Left ventricle myocardium inferior (tissue), 1 donor: Measurements from ENCODE around the gene NUDT13. TPM values are rescaled to one million over a fixed set of nuclear protein-coding genes. Genes with fewer than 3 reads are reported as not detected.
A peak's percentile ranks its signal among the peaks of the same experiment; 100 is the strongest.

ENCODE experiments used
- DNase-seq: peaks from one replicate; pipeline ENCODE4 v3.0.0-alpha.2; 2020
- H3K27ac ChIP-seq: fragments of 200-600 bp; replicated peaks from 2 replicates; pipeline ENCODE4 v1.8.0; 2021
- H3K27me3 ChIP-seq: fragments of 200-600 bp; 2 replicates; pipeline ENCODE4 v1.8.0; 2021; ENCODE audit warnings: low read depth
- H3K36me3 ChIP-seq: fragments of 200-600 bp; 2 replicates; pipeline ENCODE4 v1.8.0; 2021
- H3K4me1 ChIP-seq: fragments of 200-600 bp; 2 replicates; pipeline ENCODE4 v1.8.0; 2021
- H3K4me3 ChIP-seq: fragments of 200-600 bp; 2 replicates; pipeline ENCODE4 v1.8.0; 2021; ENCODE audit warnings: mild to moderate bottlenecking, moderate library complexity
- H3K9me3 ChIP-seq: fragments of 200-600 bp; replicated peaks from 2 replicates; pipeline ENCODE4 v1.8.0; 2021
- CTCF ChIP-seq: fragments of 200-600 bp; IDR thresholded peaks from 2 replicates; pipeline ENCODE4 v1.8.0; 2021; ENCODE audit warnings: antibody characterized with exemption, mild to moderate bottlenecking, borderline replicate concordance
- intact Hi-C: fragments of 100-400 bp; cut with micrococcal nuclease; formaldehyde crosslinking; loops from one replicate; pipeline ENCODE4 v1.11.0; 2022
- total RNA-seq: library from RNA; stranded (reverse); fragmentation: NEBNext Ultra II Directional; extraction: Animal tissue kit (Norgen Biotek cat#: 25700); gene quantifications from one replicate; pipeline ENCODE4 v1.2.1, GENCODE V29; 2021
- donor health status: DM: no; HTN: yes; CAD: no; lungs with severe emphysema.

The NUDT13 gene
- total RNA-seq, 1 donor from 2014 or later: 5.6 TPM

GRCh38 chr10:73095481-73096021 is 14.7 kb upstream of the NUDT13 start:
- Histone ChIP-seq H3K27me3 (no peaks in the 10 kb centered on the region), H3K27ac (peak overlapping the region; percentile 95), H3K4me3 (peak overlapping the region; percentile 78), H3K4me1 (peaks cover 74% of the 10 kb centered on the region), H3K9me3 (no peaks in the 10 kb centered on the region), H3K36me3 (peaks cover under 1% of the 10 kb centered on the region)
- peak; percentile 42 for DNase-seq
- intact Hi-C loops: no loop called here
- TF ChIP-seq CTCF: no peak

GRCh38 chr10:73096041-73096448 is 14.2 kb upstream of the NUDT13 start:
- no peak for TF ChIP-seq CTCF
- peak overlapping the region; percentile 95 for H3K27ac ChIP-seq
- H3K4me1 ChIP-seq: peaks cover 69% of the 10 kb centered on the region
- DNase-seq: peak; percentile 68
- peaks cover 6% of the 10 kb centered on the region for H3K36me3 ChIP-seq
- no peaks in the 10 kb centered on the region for H3K27me3 ChIP-seq
- intact Hi-C loops: no loop called here
- H3K4me3 ChIP-seq: peak overlapping the region; percentile 78
- no peaks in the 10 kb centered on the region for H3K9me3 ChIP-seq

- Histone ChIP-seq H3K27ac (peak within 1 kb of the TSS; percentile 95), H3K4me3 (peak within 1 kb of the TSS; percentile 78), H3K27me3 (no peaks in the 10 kb centered on the region), H3K4me1 (peaks cover 63% of the 10 kb centered on the region), H3K9me3 (no peaks in the 10 kb centered on the region), H3K36me3 (peaks cover 8% of the 10 kb centered on the region)
- DNase-seq: peak; percentile 100
- TF ChIP-seq CTCF: peak; percentile 73
- intact Hi-C loops: no loop called here
Observed at GRCh38 chr10:73096449-73097304, 13.6 kb upstream of the NUDT13 start, which contains the start of gene P4HA1. Gene P4HA1, minus strand, starts transcription at chr10:73096866. Its CDS starts 21,983 bp downstream, at chr10:73074883.

GRCh38 chr10:73097305-73097670 is 13.0 kb upstream of the NUDT13 start:
- Histone ChIP-seq H3K4me3 (peak overlapping the region; percentile 78), H3K9me3 (no peaks in the 10 kb centered on the region), H3K27ac (peak overlapping the region; percentile 95), H3K27me3 (no peaks in the 10 kb centered on the region), H3K36me3 (peaks cover 8% of the 10 kb centered on the region), H3K4me1 (peaks cover 57% of the 10 kb centered on the region)
- TF ChIP-seq CTCF: no peak
- intact Hi-C loops: no loop called here
- DNase-seq: no peak

GRCh38 chr10:73099141-73099540 is 11.1 kb upstream of the NUDT13 start:
- intact Hi-C loops: no loop called here
- peaks cover 8% of the 10 kb centered on the region for H3K36me3 ChIP-seq
- no peaks in the 10 kb centered on the region for H3K27me3 ChIP-seq
- DNase-seq: no peak
- no peaks in the 10 kb centered on the region for H3K9me3 ChIP-seq
- H3K4me1 ChIP-seq: peaks cover 41% of the 10 kb centered on the region
- H3K27ac ChIP-seq: peak overlapping the region; percentile 95
- TF ChIP-seq CTCF: no peak
- no peak overlapping the region for H3K4me3 ChIP-seq
